Neural progenitor cell (in vitro differentiated cells): ENCODE measurements around the gene ZNF578.
A peak's percentile ranks its signal among the peaks of the same experiment; 100 is the strongest.

Experiments
- EZH2 ChIP-seq: fragments of 200-600 bp; sonication (generic); IDR thresholded peaks from 2 replicates; pipeline ENCODE4 v1.6.1; 2017; ENCODE audit warnings: antibody characterized with exemption, mild to moderate bottlenecking, moderate library complexity
- EZH2phosphoT487 ChIP-seq: fragments of 200-600 bp; sonication (generic); IDR thresholded peaks from 2 replicates; pipeline ENCODE4 v1.6.1; 2017; ENCODE audit warnings: antibody characterized with exemption
- TF ChIP-seq, protein P1 (sequence below): fragments of 200-600 bp; sonication (generic); IDR thresholded peaks from 2 replicates; pipeline ENCODE4 v1.5.1; 2017; ENCODE audit warnings: antibody characterized with exemption, mild to moderate bottlenecking

DNA sequence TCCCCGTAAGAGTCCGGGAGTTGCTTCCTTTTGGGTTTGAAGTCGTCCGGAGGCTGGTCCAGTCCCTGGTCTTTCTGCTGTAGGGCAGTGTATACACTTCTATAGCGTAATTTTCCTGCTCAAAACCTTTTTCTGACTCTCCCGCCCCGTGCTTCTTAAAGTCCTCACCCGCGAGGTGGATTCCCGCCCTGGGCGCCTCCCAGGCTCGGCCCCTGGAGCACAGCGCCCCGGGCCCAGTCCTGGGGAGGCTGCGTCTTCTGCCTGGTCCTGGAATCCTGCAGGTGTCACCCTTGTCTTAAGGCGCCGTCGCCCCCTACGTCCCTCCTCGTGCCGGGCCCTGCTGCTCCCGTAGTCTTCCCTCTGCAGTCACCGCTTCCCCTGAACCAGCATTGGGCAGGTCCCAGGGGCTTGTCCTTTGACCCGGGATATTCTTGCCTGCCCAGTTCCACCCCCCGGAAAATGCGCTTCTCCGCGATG, 39.7 kb downstream of the ZNF578 start:
- TF ChIP-seq, protein P1, sequence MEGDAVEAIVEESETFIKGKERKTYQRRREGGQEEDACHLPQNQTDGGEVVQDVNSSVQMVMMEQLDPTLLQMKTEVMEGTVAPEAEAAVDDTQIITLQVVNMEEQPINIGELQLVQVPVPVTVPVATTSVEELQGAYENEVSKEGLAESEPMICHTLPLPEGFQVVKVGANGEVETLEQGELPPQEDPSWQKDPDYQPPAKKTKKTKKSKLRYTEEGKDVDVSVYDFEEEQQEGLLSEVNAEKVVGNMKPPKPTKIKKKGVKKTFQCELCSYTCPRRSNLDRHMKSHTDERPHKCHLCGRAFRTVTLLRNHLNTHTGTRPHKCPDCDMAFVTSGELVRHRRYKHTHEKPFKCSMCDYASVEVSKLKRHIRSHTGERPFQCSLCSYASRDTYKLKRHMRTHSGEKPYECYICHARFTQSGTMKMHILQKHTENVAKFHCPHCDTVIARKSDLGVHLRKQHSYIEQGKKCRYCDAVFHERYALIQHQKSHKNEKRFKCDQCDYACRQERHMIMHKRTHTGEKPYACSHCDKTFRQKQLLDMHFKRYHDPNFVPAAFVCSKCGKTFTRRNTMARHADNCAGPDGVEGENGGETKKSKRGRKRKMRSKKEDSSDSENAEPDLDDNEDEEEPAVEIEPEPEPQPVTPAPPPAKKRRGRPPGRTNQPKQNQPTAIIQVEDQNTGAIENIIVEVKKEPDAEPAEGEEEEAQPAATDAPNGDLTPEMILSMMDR: peak; percentile 52
- TF ChIP-seq EZH2 (no peak), EZH2phosphoT487 (no peak)
